HG03460 (cell line): ENCODE data around the gene PNMT.

ENCODE experiments used
- ATAC-seq: cut with Tn5 transposase; IDR thresholded peaks from one replicate; pipeline ENCODE4 v1.9.1; 2021; ENCODE audit not compliant: unreplicated experiment

PNMT gene

GRCh38 chr17:39652587-39653315 lies 15.5 kb upstream of the PNMT start:
- no peak for ATAC-seq

- ATAC-seq = no peak
Observed at GRCh38 chr17:39653316-39653661, 15.0 kb upstream of the PNMT start.

DNA sequence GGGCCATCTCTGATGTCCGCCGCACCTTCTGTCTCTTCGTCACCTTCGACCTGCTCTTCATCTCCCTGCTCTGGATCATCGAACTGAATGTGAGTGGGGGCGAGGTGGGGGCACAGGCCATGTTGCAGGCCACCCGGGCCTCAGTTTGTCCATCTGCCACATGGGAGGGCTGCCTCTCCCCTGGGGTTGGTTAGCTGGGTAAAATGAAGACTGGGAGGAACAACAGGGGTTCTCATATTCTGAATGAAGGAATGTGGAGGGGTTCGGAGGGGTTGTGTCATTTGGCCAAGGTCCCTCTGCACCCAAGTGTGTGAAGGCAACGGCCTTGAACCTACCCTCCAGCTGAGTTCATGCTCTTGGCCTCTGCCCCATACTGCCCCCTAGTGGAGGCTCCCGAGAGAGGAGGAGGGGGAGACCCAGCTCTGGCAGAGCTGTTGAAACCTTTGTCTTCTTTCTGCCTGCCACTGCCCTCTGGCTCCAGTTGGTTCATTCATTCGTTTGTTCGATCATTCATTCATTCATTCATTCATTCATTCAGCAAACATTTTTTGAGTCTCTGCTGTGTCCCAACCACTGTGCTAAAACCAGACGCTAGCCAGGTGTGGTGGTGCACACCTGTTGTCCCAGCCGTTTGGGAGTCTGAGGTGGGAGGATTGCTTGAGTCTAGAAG lies 14.5 kb upstream of the PNMT start:
- ATAC-seq = no peak

- ATAC-seq = no peak
Observed at GRCh38 chr17:39655105-39655504, 13.1 kb upstream of the PNMT start.

- ATAC-seq = no peak
Observed at GRCh38 chr17:39658346-39658745, 9.9 kb upstream of the PNMT start.

- ATAC-seq = no peak
Observed at GRCh38 chr17:39658760-39659159, 9.5 kb upstream of the PNMT start.

DNA sequence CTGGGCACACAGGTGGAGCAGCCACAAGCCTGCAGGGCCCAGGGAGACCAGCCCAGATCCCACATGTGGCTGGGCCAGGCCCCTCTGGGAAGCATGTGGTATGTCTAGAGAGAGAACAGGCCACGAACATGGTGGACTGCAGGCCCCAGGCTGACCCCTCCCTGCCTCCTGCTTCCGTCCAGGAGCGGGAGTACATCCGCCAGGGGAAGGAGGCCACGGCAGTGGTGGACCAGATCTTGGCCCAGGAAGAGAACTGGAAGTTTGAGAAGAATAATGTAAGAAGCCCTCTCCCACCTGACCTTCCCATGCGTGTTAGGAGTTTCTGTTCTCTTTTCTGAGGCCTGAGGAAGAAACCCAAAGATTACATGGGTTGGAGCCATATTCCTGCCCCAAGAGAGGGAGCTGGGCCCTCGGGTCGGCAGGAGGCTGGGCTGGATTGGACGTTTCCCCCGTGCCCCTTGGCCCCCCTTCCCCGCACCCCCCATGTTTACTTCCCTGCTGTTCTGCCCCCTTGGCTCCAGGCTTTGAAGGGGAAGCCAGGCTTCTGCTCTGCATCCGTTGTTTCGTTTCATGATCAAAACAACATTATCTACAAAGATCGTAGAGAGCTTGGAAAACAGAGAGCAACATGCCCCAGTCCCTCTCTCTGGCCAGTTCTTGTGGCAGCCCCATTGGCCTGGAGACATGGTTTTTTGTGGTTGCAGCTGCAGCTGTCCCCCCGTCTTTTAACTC lies 8.8 kb upstream of the PNMT start:
- no peak for ATAC-seq

- ATAC-seq = no peak
Observed at GRCh38 chr17:39660011-39660360, 8.3 kb upstream of the PNMT start.

GRCh38 chr17:39660397-39661385 lies 7.6 kb upstream of the PNMT start:
- ATAC-seq = no peak

DNA sequence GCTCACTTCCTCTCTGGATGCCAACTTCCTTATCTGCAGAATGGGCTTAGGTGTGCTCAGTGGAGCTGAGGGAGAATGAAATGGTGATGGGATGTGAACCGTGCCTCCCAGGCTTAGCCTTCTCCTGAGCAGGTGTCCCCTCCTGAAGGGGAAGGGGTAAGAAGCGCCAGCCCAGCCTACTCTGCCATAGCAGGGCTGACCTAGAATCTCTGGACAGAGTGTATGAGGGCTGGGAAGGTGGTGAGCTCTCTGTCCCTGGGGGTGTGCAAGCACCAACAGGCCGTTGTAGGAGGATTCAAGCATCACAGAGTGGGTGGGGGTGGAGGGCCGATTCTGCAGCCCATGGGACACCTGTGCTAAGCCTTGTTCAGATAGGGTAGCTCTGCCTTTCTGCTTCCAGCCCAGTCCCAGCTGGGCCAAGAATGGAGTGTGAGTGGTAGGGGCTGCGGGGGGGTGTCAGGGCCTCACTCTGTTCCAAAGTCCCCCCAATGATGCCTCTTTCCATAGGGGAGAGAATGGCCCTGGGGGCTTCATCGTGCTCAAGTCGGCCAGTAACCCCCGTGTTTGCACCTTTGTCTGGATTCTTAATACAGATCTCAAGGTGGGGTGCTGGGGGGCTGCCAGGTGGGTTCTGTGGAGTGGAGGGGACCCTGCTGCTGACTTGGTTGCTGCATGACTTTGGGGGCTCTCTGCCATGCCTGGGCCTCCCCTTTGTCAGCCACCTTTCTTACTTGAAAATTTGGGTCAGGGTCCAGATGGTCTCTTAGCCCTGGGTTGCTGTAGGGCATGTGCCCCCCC lies 6.3 kb upstream of the PNMT start:
- ATAC-seq = no peak

- no peak for ATAC-seq
Observed at GRCh38 chr17:39662551-39663339, 5.5 kb upstream of the PNMT start.

- ATAC-seq = no peak
Observed at GRCh38 chr17:39663340-39663687, 4.9 kb upstream of the PNMT start.

GRCh38 chr17:39663688-39664580 lies 4.3 kb upstream of the PNMT start:
- no peak for ATAC-seq

DNA sequence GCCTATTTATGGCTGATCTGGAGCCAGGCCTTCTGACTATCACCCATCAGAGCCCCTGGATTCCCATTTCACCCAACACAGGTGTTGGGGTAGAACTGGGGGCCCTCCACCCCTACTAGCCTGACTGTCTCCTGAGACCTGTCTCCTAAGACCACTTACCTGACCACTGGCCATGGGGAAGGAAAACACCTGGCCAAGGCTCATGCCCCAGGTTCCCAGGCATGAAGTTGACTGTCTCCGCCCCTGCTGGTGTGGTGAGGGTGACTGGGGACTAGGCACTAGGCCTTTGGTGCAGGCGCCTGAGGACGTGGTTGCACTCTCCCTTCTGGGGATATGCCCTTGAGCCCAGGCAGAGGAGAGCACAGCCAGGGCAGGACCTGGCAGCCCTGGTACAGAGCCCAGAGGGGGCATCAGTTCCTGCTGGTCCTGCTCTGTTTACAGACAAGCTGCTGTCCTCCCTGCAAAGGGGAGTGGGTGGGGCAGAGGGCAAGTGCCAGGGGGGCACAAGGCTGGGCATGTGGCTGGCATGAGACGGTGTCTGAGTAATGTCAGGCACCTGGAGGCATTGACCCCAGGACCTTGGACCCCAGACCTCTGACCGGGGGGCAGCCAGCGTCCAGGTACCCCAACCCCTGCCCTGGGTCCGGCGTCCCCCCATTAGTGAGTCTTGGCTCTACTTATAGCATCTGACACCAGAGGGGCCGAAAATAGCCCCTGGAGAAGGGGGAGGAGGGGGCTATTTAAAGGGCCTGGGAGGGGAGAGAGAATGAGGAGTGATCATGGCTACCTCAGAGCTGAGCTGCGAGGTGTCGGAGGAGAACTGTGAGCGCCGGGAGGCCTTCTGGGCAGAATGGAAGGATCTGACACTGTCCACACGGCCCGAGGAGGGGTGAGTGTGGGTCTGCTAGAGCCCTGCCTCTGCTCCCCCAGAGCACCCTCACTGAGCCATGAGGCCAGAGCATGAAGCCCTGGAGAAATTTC lies 3.4 kb upstream of the PNMT start, which contains the start of gene TCAP:
Gene TCAP, plus strand, starts transcription at position 769 of the 981 bp plus-strand sequence. Its CDS starts 11 bp downstream, at position 780.
- ATAC-seq = no peak

- ATAC-seq = no peak
Observed at GRCh38 chr17:39665642-39666224, 2.5 kb upstream of the PNMT start.

- ATAC-seq = no peak
Observed at GRCh38 chr17:39666231-39666600, 2.0 kb upstream of the PNMT start.
